HG02870 (cell line): ENCODE results near the gene CAMK1G.

Source experiments
- ATAC-seq: cut with Tn5 transposase; IDR thresholded peaks from one replicate; pipeline ENCODE4 v1.9.1; 2021; ENCODE audit warnings: mild to moderate bottlenecking, moderate library complexity; ENCODE audit not compliant: unreplicated experiment

The CAMK1G gene

GRCh38 chr1:209618291-209618690 is 34.8 kb downstream of the CAMK1G start:
- no peak for ATAC-seq

- no peak for ATAC-seq
Measured at GRCh38 chr1:209618756-209619420, 35.4 kb downstream of the CAMK1G start.

- no peak for ATAC-seq
Measured at GRCh38 chr1:209619696-209620486, 36.4 kb downstream of the CAMK1G start.

- ATAC-seq: no peak
Measured at GRCh38 chr1:209620487-209620884, 37.0 kb downstream of the CAMK1G start.

GRCh38 chr1:209621286-209621685 is 37.8 kb downstream of the CAMK1G start:
- no peak for ATAC-seq

GRCh38 chr1:209621741-209622655 is 38.5 kb downstream of the CAMK1G start:
- ATAC-seq: no peak

GRCh38 chr1:209622841-209623829 is 39.6 kb downstream of the CAMK1G start:
- no peak for ATAC-seq

- ATAC-seq: no peak
Measured at GRCh38 chr1:209624558-209625549, 41.3 kb downstream of the CAMK1G start.

GRCh38 chr1:209625791-209626285 is 42.3 kb downstream of the CAMK1G start:
- ATAC-seq: no peak

GRCh38 chr1:209626346-209627026 is 43.0 kb downstream of the CAMK1G start:
- ATAC-seq: no peak

GRCh38 chr1:209627027-209627731 is 43.7 kb downstream of the CAMK1G start:
- no peak for ATAC-seq

GRCh38 chr1:209627732-209628196 is 44.2 kb downstream of the CAMK1G start:
- peak; percentile 79 for ATAC-seq

- ATAC-seq: no peak
Measured at GRCh38 chr1:209628618-209629299, 45.2 kb downstream of the CAMK1G start.

- ATAC-seq: no peak
Measured at GRCh38 chr1:209629621-209630382, 46.3 kb downstream of the CAMK1G start.

GRCh38 chr1:209630383-209631225 is 47.1 kb downstream of the CAMK1G start:
- ATAC-seq: no peak
